Inflammatory macrophage treated with lipopolysaccharide for 1 hour (primary cell): ENCODE data around the gene MT3.

Experiments
- DNase-seq, 2 donors: peaks; one replicate each; pipeline ENCODE4 v3.0.0-alpha.2; 2020 to 2022

The MT3 gene

DNA sequence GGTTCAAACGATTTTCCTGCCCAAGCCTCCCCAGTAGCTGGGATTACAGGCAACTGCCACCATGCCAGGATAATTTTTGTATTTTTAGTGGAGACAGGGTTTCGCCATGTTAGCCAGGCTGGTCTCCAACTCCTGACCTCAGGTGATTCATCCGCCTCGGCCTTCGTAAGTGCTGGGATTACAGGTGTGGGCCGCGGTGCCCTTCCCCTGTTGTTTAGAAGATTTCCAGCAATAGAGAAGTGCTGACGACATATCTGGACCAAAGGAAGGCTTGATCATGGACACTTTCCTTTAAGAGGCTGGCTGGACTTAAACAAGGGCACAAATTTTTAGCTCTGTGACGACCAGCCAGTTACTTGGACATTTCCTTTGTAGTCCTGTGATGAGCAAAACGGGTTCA lies 41.9 kb downstream of the MT3 start:
- DNase-seq, result no peak

DNA sequence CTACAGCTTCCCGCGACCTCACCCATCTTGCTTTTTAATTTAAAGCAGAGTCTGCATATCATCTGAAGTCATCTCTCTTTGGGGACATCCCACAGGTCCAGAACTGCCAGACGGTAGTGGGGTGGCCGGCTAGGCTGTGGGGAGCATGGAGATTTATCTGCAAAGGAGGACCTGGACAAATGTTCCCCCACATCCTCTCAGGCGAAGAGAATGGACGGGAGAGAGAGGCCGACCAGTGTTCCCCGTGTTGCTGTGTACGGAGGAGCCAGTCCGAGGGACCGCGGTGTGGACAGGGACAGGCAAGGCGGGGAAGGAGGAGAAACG lies 42.5 kb downstream of the MT3 start:
- no peak for DNase-seq

DNA sequence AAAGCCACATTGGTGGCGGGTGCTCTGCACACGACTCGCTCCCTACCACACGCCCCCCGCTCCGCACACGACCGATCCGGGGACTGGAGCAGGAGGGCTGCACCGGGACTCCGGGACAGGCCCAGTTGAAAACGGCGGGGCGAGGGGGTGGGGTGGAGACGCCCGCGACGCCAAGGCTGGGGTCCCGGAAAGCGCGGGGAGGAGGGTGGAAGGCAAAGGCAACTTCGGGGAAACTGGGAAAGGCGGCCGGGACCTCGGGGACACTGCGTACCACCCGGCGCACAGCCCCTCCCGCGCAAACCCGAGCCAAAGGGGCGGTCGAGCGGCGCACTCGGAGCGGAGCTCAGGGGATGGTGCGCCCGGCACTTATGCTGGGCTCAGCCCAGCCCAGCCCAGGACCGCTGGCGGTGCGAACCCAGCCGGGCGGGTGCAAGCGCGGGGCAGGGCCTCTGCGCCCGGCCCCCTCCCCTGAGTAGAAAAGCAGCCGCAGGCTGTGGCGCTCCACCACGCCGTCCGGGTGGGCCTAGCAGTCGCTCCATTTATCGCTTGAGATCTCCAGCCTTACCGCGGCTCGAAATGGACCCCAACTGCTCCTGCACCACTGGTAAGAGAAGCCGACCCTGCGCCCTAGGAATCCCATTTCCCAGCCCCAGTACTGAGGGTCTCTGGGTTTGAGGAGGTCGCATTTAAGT lies 43.0 kb downstream of the MT3 start, which contains the start of gene MT1M:
TSS of gene MT1M (plus strand) at position 504 of the 692 bp plus-strand sequence. CDS start at position 577, 73 bp downstream.
- no peak for DNase-seq

DNA sequence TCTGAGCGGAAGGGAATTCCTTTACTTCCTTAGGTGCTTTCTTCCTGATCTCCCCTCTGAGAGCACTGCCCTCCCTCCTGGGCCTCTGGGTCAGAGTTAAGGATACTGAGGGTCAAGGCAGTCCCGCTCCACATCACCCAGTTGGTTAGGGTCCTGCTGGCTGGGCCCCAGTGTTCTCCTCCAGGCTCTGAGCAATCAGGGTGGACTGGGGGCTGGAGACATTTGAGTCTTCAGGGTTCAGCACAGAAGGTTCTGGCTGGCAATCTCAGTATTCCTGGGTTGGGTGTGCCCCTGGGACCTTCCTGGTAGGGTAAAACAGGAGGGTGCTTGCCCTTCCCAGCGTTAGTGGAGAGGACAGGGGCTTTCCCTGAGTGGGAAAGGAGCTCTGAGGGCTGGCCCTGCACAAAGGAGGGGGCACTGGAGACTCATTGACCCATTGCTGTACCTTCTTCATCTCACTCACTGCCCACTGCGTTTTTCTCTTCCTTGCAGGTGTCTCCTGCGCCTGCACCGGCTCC lies 43.6 kb downstream of the MT3 start:
- DNase-seq, result no peak

DNA sequence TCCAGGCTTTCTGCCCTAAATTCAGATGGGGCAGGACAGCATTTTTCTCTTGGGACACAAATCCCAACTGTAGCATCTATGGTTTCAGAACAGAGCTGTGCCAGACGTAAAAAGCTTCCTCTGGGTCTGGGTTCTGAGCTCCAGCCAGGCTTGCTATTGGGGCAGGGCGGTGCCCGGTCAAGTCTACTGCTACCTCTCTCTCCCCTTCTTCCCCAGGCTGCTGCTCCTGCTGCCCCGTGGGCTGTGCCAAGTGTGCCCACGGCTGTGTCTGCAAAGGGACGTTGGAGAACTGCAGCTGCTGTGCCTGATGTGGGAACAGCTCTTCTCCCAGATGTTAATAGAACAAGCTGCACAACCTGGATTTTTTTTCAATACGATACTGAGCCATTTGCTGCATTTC lies 44.2 kb downstream of the MT3 start:
- DNase-seq, result no peak

DNA sequence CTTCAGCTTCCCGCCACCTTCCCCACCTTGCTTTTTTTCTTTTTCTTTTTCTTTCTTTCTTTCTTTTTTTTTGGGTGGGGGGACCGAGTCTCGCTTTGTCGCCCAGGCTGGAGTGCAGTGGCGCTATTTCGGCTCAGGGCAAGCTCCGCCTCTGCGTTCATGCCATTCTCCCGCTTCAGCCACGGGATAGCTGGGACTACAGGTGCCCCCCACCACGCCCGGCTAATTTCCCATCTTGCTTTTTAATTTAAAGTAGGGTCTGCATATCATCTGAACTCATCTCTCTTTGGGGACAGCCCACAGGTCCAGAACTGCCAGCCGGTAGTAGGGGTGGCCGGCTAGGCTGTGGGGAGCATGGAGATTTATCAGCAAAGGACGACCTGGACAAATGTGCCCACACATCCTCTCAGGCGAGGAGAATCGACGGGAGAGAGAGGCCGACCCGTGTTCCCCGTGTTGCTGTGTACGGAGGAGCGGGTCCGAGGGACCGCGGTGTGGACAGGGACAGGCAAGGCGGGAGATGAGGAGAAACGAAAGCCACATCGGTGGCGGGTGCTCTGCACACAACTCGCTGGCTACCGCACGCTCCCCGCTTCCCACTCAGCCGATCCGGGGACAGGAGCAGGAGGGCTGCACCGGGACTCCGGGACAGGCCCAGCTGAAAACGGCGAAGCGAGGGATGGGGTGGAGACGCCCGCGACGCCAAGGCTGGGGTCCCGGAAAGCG lies 45.5 kb downstream of the MT3 start:
- no peak for DNase-seq

DNA sequence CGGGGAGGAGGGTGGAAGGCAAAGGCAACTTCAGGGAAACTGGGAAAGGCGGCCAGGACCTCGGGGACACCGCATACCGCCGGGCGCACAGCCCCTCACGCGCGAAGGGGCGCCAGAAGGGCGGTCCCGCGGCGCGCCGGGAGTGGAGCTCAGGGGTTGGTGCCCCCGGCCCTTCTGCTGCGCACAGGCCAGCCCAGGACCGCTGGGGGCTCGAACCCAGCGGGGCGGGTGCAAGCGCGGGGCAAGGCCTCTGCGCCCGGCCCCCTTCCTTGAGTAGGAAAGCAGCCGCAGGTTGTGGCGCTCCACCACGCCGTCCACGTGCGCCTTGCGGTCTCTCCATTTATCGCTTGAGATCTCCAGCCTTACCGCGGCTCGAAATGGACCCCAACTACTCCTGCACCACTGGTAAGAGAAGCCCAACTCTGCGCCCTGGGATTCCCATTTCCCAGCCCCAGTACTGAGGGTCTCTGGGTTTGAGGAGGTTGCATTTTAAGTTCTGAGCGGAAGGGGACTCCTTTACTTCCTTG lies 46.2 kb downstream of the MT3 start:
- no peak for DNase-seq

DNA sequence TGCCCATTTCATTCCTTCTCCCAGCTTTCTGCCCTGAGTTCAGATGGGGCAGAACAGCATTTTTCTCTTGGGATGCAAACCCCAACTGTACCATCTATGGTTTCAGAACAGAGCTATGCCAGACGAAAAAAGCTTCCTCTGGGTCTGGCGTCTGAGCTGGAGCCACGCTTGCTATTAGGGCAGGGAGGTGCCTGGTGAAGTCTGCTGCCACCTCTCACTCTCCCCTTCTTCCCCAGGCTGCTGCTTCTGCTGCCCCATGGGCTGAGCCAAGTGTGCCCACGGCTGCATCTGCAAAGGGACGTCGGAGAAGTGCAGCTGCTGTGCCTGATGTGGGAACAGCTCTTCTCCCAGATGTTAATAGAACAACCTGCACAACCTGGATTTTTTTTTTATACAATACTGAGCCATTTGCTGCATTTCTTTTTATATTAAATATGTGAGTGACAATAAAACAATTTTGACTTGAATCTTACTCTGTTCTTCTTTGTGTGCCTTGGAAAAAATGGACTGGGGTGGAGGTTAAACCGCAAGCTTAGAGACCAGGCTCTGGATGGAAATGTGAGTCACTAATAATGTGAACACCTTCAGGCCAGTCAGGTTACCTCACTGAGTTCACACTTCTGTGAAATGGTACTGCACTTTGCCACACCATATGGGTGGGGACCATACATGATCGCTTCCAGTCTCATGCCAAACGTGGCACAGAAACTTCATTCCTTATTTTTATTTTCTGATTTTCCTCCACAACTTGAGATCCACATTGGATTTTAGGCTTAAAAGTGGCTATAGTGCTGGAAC lies 47.5 kb downstream of the MT3 start:
- no peak for DNase-seq

DNA sequence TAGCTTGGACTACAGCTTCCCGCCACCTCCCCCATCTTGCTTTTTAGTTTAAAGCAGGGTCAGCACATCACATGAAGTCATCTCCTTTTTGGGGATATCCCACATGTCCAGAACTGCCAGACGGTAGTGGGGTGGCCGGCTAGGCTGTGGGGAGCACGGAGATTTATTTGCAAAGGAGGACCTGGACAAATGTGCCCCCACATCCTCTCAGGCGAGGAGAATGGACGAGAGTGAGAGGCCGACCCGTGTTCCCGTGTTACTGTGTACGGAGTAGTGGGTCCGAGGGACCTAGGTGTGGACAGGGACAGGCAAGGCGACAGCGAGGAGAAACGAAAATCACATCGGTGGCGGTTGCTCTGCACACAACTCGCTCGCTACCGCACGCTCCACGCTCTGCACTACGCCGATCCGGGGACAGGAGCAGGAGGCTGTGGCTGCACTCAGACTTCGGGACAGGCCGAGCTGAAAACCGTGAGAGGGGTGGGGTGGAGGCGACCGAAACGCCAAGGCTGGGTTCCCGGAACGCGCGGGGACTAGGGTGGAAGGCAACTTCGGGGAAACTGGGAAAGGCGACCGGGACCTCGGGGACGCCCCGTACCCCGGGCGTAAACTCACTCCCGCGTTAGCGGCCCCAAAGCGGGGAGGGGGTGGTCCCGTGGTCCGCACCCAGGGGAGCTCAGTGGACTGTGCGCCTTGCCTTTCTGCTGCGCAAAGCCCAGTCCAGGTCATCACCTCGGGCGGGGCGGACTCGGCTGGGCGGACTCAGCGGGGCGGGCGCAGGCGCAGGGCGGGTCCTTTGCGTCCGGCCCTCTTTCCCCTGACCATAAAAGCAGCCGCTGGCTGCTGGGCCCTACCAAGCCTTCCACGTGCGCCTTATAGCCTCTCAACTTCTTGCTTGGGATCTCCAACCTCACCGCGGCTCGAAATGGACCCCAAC lies 48.8 kb downstream of the MT3 start, which contains the start of gene MT1A:
TSS of gene MT1A (plus strand) at position 853 of the 937 bp plus-strand sequence. CDS start at position 926, 73 bp downstream.
- peak in 1 of 2 donors; percentile 40 for DNase-seq

DNA sequence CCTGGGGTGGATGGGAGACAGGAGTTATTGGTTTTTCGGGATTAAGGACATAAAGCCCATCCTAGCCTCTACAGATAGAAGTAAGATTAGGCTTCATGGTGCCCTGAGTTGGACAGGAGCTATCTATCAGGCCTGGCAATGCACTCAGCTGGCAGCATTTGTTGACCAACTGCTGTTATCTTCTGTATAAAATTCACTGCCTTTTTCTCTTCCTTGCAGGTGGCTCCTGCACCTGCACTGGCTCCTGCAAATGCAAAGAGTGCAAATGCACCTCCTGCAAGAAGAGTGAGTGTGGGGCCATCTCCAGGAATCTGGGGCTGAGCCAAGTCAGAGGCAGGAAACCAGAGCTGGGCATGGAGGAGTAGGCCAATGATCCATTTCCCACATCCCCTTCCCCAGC lies 49.7 kb downstream of the MT3 start:
- no peak for DNase-seq

DNA sequence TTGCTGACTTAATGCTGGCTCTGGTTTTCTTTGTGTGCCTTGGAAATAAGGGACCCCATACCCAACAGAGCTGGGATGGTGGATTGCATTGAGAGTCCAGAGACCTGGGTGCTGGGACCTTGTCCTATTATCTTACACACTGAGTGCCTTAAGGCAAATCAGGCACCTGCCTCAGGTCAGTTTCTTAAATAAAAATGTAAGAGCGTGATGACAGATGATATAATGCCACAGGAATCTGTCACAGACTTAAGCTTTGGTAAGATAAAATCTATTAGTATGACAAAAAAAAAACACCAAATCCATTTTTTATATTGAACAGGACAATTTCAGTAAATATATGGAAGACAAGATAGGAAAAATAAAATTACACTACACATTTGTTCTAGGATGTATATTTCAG lies 50.7 kb downstream of the MT3 start:
- no peak for DNase-seq
